GM21529 (cell line): ENCODE data around the gene CAMK1D.
A peak's percentile ranks its signal among the peaks of the same experiment; 100 is the strongest.
"Not testable (repeated sequence)": the region's sequence is repeated elsewhere in the genome, so short reads cannot be mapped to it uniquely, and the experiment has no call there.

Experiments used
- ATAC-seq: cut with Tn5 transposase; IDR thresholded peaks from one replicate; pipeline ENCODE4 v1.9.1; 2021; ENCODE audit not compliant: unreplicated experiment

Gene CAMK1D

GRCh38 chr10:12710594-12711349, 361.4 kb downstream of the CAMK1D start:
- peak; percentile 84 for ATAC-seq

GRCh38 chr10:12711350-12711708, 362.0 kb downstream of the CAMK1D start:
- no peak for ATAC-seq

DNA sequence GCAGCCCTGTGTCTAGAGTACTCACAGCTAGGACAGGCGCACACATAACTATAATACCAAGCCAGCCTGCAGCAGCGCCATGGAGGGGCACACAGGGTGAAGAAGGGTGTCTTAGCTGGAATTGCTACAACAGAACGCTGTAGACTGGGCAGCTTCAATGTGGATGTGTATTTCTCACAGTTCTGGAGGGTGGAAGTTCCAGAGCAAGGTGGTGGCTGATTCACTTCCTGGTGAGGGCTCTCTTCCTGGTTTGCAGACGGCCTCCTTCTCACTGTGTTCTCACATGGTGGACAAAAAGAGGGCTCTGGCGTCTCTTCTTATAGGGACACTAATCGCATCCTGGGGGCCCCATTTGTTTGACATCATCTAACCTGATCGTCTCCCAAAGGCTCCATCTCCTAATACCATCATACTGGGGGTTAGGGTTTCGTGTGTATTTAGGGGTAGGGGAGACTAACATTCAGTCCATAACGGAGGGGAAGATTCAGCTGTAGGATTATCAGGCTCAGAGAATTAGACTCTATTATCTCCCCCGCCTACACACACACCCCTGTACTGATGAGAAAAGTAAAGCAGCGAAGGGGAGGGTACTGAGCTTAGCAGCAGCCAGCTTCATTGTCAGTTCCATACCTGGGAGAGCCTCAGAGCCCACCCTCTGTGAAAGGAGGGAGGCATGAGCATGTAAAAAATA, 363.1 kb downstream of the CAMK1D start:
- no peak for ATAC-seq

GRCh38 chr10:12712984-12713316, 363.6 kb downstream of the CAMK1D start:
- ATAC-seq: not testable (repeated sequence)

- ATAC-seq: no peak
Observed at GRCh38 chr10:12716042-12716441, 366.7 kb downstream of the CAMK1D start.

DNA sequence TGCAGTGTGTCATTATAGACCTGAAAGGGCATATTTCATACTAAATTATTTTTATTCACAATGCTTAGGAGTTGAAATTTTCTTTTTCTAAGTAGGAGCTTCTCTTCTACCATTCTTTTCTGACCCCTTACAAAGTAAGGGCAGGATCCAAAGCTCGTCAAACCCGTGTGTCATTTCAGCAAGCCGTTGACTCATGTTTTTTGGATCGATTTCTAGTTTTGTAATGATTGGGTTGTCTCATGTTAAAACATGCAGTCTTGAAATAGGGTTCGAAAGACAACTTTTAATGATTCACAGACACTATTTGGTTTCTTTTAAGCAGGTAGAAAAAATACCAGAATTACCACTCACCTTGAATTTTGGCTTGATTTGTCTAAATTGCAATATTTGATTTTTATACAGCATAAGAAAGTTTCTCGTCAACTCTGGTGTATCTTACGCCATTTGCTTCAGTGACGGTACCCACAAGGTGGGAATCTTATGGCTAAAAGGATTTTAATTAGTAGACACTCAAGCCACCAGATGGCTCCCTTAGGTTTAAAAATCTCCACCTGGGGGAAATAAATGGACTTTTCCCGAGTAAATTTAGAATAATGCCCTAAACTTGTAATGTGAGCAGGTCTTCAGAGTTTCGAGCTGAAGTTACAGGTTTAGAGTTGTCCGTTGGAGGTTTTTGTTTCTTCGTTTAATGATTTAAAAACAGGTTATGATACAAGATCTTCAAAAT, 368.8 kb downstream of the CAMK1D start:
- ATAC-seq: no peak

DNA sequence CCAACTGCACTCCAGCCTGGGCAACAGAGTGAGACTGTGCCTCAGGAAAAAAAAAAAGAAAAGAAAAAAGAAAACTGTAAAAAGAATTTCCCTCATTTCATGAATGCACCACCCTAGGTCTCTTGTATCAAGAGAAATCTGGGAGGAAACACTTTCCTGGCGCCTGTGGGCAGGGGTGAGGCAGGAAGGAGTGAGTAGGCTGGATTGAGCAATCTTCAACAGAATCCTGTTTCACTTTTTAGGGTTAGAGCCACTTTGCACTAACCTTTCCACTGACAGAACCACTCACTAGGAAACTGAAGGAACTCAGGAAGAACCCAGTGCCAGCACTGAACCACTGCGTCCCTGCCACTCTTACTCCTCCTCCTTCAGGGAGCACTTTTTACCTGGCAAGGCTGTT, 370.0 kb downstream of the CAMK1D start:
- ATAC-seq: no peak

- ATAC-seq: no peak
Observed at GRCh38 chr10:12720217-12720981, 371.1 kb downstream of the CAMK1D start.

- ATAC-seq: no peak
Observed at GRCh38 chr10:12721334-12721733, 372.0 kb downstream of the CAMK1D start.

DNA sequence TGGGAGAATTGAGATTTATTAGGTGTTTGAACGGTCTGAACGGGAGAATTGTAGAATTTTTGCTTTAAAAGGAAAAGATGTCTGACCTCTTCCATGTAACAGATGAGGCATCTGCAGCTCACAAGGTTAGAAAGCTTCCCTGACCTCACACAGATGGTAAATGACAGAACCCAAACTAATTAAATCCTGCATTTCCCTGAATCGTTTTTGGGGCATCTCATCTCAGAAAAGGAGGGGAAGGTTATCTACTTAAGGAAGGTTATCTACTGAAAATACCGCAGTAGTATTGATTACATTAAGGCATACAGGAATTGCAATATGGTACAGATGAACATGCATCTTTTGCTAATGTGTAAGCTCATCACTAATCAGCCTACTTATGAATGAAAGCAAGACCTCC, 373.9 kb downstream of the CAMK1D start:
- ATAC-seq: no peak

- no peak for ATAC-seq
Observed at GRCh38 chr10:12724807-12725579, 375.6 kb downstream of the CAMK1D start.

- ATAC-seq: not testable (repeated sequence)
Observed at GRCh38 chr10:12725580-12725888, 376.2 kb downstream of the CAMK1D start.

DNA sequence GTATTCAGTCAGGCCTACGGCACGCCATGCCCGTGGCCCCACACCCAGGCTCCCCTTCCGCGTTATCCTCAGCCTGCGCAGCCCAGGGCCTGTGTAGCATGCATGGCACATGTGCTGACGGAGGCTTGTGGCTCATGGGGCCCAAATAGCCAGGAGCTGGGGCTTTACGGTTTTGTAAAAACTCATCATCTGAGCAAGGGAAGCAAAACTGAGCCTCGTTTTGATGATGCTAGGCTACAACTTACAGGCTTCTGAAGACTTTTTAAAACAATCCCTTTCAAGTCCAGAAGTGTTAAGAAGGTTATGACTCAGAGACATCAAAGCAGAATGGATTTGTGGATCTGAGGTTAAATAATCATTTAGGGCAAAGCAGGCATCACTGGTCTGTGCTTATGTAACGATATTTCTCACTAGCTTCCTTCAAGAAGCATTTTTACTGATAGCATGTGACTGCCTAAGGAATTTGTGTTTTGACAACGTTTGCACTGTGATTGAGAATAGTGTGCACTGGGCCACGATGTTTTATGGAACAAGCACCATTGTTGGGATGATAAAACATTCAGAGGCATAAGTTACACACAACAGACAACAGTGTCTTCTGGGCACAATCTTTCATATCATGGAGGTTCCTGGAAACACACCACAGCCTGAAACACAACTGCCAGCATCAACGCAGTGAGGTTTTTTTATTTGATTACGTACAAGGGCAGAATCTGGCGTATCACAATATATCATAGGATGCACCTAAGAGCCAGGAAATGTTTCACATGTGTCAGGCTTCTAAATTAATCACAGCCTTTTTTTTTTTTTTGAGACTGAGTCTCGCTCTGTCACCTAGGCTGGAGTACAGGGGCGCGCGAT, 377.9 kb downstream of the CAMK1D start:
- ATAC-seq: no peak

DNA sequence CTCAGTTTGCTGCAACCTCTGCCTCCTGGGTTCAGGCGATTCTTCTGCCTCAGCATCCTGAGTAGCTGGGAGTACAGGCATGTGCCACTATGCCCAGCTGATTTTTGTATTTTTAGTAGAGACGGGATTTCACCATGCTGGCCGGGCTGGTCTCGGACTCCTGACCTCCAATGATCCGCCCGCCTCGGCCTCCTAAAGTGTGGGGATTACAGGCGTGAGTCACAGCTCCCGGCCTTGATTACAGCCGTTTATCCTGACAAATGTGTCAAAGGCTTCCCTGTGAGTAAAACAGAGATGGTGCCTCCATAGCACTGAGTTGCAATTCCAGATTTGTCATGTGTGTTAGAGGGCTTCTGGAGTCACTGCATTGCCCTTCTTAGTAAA, 378.5 kb downstream of the CAMK1D start:
- ATAC-seq: no peak

GRCh38 chr10:12728494-12728893, 379.1 kb downstream of the CAMK1D start:
- no peak for ATAC-seq

DNA sequence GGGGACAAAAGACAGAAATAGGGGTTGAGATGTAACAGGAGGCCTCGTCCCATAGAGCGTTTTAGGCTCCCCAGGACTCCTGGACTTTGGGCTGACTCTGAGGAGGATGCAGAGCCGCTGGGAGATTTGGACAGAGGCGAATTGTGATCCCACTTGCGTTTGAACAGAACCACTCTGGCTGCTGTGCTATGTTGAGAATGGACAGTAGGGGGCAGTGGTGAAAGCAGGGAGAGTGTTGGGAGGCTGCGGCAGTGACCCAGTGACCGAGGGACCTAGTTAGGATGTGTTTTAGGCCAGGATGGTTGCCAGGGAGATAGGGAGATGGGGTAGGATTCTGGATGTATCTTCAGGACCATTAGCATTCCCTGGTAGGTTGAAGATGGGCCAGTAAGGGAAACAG, 380.5 kb downstream of the CAMK1D start:
- ATAC-seq: no peak

DNA sequence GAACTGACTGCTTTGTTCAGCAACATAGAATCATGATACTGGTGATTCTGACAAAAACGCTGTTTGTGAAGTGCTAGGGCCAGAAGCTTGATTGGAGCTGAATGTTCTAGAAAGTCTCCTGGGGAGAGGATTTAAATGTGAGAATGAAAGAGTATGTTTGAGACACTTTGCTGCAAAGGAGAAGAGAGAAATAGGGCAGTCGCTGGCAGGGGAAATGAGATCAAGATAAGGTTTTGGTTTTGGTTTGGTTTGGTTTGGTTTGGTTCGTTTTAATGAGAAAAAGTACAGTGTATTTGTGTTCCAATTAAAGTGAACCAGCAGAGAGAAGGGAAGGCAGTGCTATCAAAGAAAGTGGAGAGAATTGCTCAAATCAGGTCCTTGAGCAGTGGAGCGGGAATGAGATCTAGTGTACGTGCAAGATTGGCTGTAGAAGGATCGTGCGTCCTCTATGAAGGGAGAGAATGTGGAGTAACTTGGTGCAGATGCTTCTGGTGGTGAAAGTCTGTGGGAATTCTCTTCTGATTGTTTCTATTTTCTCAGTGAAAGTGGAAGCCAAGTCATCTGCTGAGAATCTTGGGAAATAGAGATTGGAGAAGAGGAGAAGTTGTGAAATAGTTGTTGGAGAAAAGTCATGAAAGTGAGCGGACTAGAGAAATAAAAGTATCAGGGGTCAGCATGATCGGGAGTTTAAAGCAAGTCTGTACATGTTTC, 381.6 kb downstream of the CAMK1D start:
- no peak for ATAC-seq

DNA sequence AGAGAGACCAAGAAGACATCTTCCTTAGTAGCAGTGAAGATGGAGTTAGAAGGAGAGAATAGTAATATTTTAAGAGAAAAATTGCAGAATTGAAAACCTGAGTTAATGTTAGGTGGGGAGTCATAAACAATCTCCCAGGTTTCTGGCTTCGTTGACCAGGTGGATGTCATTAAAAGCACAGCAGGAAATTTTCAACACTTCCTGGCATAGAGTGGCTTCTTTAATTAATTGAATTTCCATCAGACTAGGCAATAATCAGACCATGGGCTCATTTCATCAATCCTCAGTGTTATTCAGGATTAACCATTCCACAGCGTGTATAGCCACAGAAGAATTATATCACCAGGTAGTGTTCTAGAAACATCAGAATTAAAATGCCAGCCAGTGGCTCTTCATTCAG, 383.9 kb downstream of the CAMK1D start:
- ATAC-seq: no peak

GRCh38 chr10:12735843-12736462, 386.6 kb downstream of the CAMK1D start:
- no peak for ATAC-seq
